Endothelial cell of umbilical vein (primary cell): ENCODE results near the gene PCP4L1. TPM values are rescaled to one million over a fixed set of nuclear protein-coding genes. Genes with fewer than 3 reads are reported as not detected.
A peak's percentile ranks its signal among the peaks of the same experiment; 100 is the strongest.

ENCODE experiments used
- BruUV-seq: library from RNA; stranded (reverse); fragments of 400-500 nt; replicated peaks from 2 replicates; lab custom pipeline; 2021; lab: Mats Ljungman, UMichigan
- CTCF ChIA-PET: fragments of 300-600, 350-600 bp; sonication (Branson Sonifier 250); formaldehyde crosslinking; loops from one replicate; lab custom pipeline; 2021; ENCODE audit warnings: antibody characterized with exemption, inconsistent platforms; lab: Charles Lee
- POLR2A ChIA-PET: fragments of 300-600, 350-600 bp; sonication (Branson Sonifier 250); formaldehyde crosslinking; loops from one replicate; lab custom pipeline; 2021; ENCODE audit warnings: antibody characterized with exemption, inconsistent platforms; lab: Charles Lee
- DNase-seq: peaks from one replicate; pipeline ENCODE4 v3.0.0-alpha.2; 2011; ENCODE audit warnings: low read depth, low spot score
- FAIRE-seq: peaks from 2 replicates; lab custom pipeline; 2011; peaks lifted over from hg19 to GRCh38; lab: Jason Lieb, UNC
- H2AFZ ChIP-seq: 2 replicates; pipeline ENCODE4 v1.6.0; 2012; ENCODE audit warnings: low read depth, low read length, control low read depth, inconsistent platforms
- H3K27ac ChIP-seq: 2 replicates; pipeline ENCODE4 v1.5.1; 2011; ENCODE audit warnings: low read depth, mild to moderate bottlenecking, control low read depth, low read length, moderate library complexity; ENCODE audit not compliant: insufficient read depth
- H3K27me3 ChIP-seq, 2 experiments: 2 replicates each; pipeline versions ENCODE4 v1.6.0 to v1.6.1; 2011; ENCODE audit warnings: low read length in 2 of 2, mixed read lengths in 1 of 2; ENCODE audit not compliant: control insufficient read depth in 2 of 2, insufficient read depth in 2 of 2
- H3K36me3 ChIP-seq, 2 experiments: 2 replicates in 1 of 2; 3 replicates in 1 of 2; pipeline ENCODE4 v1.5.1; 2011; ENCODE audit warnings: low read length in 2 of 2, mild to moderate bottlenecking in 1 of 2, moderate library complexity in 1 of 2; ENCODE audit not compliant: control insufficient read depth in 2 of 2, insufficient read depth in 2 of 2; ENCODE audit errors: extremely low read depth in 1 of 2
- H3K4me1 ChIP-seq: 3 replicates; pipeline ENCODE4 v1.5.1; 2011; ENCODE audit warnings: mild to moderate bottlenecking, low read length; ENCODE audit not compliant: control insufficient read depth, insufficient read depth; ENCODE audit errors: extremely low read depth
- H3K4me2 ChIP-seq: 2 replicates; pipeline ENCODE4 v1.6.1; 2011; ENCODE audit warnings: low read length, control low read depth, mixed read lengths; ENCODE audit not compliant: insufficient read depth
- H3K4me3 ChIP-seq, 3 experiments: fragments of 200-600 bp in 1 of 3; sonication (generic), shearing (Covaris generic) in 1 of 3; replicated peaks in 1 of 3; 2 replicates each; pipeline ENCODE4 v1.5.1; 2011 to 2016; ENCODE audit warnings: control low read depth in 3 of 3, low read length in 3 of 3, mild to moderate bottlenecking in 2 of 3, inconsistent platforms in 1 of 3, low read depth in 1 of 3, moderate library complexity in 1 of 3; ENCODE audit not compliant: insufficient read depth in 1 of 3
- H3K79me2 ChIP-seq: 2 replicates; pipeline ENCODE4 v1.6.0; 2012; ENCODE audit warnings: low read length, inconsistent platforms; ENCODE audit not compliant: control insufficient read depth, insufficient read depth
- H3K9ac ChIP-seq: replicated peaks from 2 replicates; pipeline ENCODE3; 2011; ENCODE audit warnings: low read length, control low read depth; ENCODE audit not compliant: insufficient read depth; ENCODE audit errors: extremely low read depth
- H3K9me1 ChIP-seq: replicated peaks from 3 replicates; pipeline ENCODE4 v1.6.0; 2011; ENCODE audit warnings: mild to moderate bottlenecking, low read length; ENCODE audit not compliant: control insufficient read depth, insufficient read depth; ENCODE audit errors: extremely low read depth
- H3K9me3 ChIP-seq: replicated peaks from 2 replicates; pipeline ENCODE4 v1.5.1; 2012; ENCODE audit warnings: low read length, inconsistent platforms; ENCODE audit not compliant: control insufficient read depth, insufficient read depth
- H4K20me1 ChIP-seq: replicated peaks from 2 replicates; pipeline ENCODE3; 2011; ENCODE audit warnings: mild to moderate bottlenecking, low read length; ENCODE audit not compliant: control insufficient read depth, insufficient read depth; ENCODE audit errors: extremely low read depth
- CTCF ChIP-seq, 2 donors: IDR thresholded peaks; 1 replicate in 1 of 2; 2 replicates in 1 of 2; pipeline ENCODE4 v1.5.1; 2011; ENCODE audit warnings: low read length in 2 of 2, mild to moderate bottlenecking in 2 of 2, moderate library complexity in 2 of 2, control low read depth in 1 of 2, inconsistent platforms in 1 of 2, low read depth in 1 of 2; ENCODE audit not compliant: insufficient read depth in 1 of 2; ENCODE audit errors: extremely low read depth in 1 of 2
- FOS ChIP-seq: IDR thresholded peaks from 2 replicates; pipeline ENCODE4 v1.6.1; 2011; ENCODE audit warnings: mild to moderate bottlenecking, low read length, moderate library complexity, borderline replicate concordance; ENCODE audit not compliant: insufficient read depth
- GATA2 ChIP-seq: IDR thresholded peaks from 2 replicates; pipeline ENCODE4 v1.7.0; 2011; ENCODE audit warnings: low read depth, mild to moderate bottlenecking, moderate library complexity, mixed read lengths, low read length; ENCODE audit not compliant: insufficient read length, insufficient read depth
- JUN ChIP-seq: IDR thresholded peaks from 2 replicates; pipeline ENCODE4 v1.6.1; 2011; ENCODE audit warnings: borderline replicate concordance, low read depth; ENCODE audit not compliant: insufficient read length, insufficient read depth
- MAX ChIP-seq: IDR thresholded peaks from 2 replicates; pipeline ENCODE4 v1.6.1; 2011; ENCODE audit not compliant: insufficient read depth, insufficient read length
- MYC ChIP-seq: IDR thresholded peaks from one replicate; pipeline ENCODE4 v1.6.1; 2011; ENCODE audit warnings: mild to moderate bottlenecking, low read depth, low read length
- POLR2A ChIP-seq: IDR thresholded peaks from 2 replicates; pipeline ENCODE4 v1.6.1; 2012; ENCODE audit warnings: low read depth, mild to moderate bottlenecking, control low read depth, low read length
- POLR2AphosphoS5 ChIP-seq: IDR thresholded peaks from 2 replicates; pipeline ENCODE4 v1.6.1; 2012; ENCODE audit warnings: low read depth, mild to moderate bottlenecking, control low read depth, low read length, moderate library complexity; ENCODE audit not compliant: insufficient read depth
- dilution Hi-C: fragments of 300-500 bp; cut with MboI; formaldehyde crosslinking; loops from one replicate; pipeline ENCODE4 v1.15.0; 2019; ENCODE audit warnings: low sequenced_read_pairs; ENCODE audit not compliant: extremely low pct_ligation_motif_present
- intact Hi-C: fragments of 100-400 bp; cut with micrococcal nuclease; formaldehyde crosslinking; loops from one replicate; pipeline ENCODE4 v1.10.0; 2022
- polyA plus RNA-seq, 4 experiments: library from polyadenylated mRNA; depleted of rRNA in 3 of 4; stranded (reverse) in 3 of 4; unstranded in 1 of 4; fragments of >200 nt; gene quantifications; 2 replicates each; pipeline versions ENCODE4 v1.2.1 to v1.2.3, GENCODE V29; 2011 to 2012; ENCODE audit warnings: missing spikeins in 1 of 4
- total RNA-seq: library from RNA; stranded (reverse); gene quantifications from 2 replicates; pipeline ENCODE4 v1.2.3, GENCODE V29; 2021

PCP4L1 gene
- total and polyA plus RNA-seq, 2 donors (not counting 3 experiments of a cell fraction or from before 2014, with no cell fraction given) = not detected

DNA sequence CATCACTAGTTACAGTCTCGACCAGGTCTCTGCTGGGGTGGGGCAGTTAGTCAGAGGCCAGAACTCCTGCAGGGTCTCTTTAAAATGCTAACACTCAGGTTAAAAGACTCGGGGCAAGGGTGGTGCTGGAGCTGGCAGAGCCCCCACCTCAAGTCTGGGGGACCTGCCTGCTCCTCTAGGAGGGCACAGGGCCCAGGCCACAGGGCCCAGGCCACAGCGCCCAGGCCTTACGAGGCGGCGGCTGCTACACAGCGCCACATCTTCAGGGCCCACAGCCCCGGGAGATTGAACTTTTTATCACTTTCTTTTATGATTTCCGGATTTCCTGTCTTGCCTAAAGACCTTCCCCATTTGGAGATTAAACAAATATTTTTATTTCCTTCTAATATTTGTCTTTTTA is 40.8 kb downstream of the PCP4L1 start:
- intact Hi-C loops = no loop called here
- Histone ChIP-seq H3K4me2 (peak overlapping the region; percentile 17), H3K4me3 (no peak overlapping the region), H3K9me1 (no peaks in the 10 kb centered on the region), H4K20me1 (no peaks in the 10 kb centered on the region), H3K27ac (no peak overlapping the region), H3K9ac (no peak overlapping the region), H3K36me3 (no peaks in the 10 kb centered on the region), H3K9me3 (no peaks in the 10 kb centered on the region), H3K27me3 (no peaks in the 10 kb centered on the region), H3K4me1 (peaks cover 21% of the 10 kb centered on the region), H3K79me2 (no peaks in the 10 kb centered on the region), H2AFZ (peak overlapping the region; percentile 79)
- POLR2A ChIA-PET = no interaction called here
- no TSS peak for BruUV-seq
- no peak for DNase-seq
- CTCF ChIA-PET = no interaction called here
- no peak for FAIRE-seq
- dilution Hi-C loops = no loop called here
- TF ChIP-seq CTCF (IDR thresholded peaks at IDR 0.05; ENCODE audit: extremely low read depth in 1 of 2, insufficient read depth in 1 of 2, low read depth in 1 of 2, low read length in 2 of 2) (no peak), FOS (no peak), JUN (no peak), MAX (no peak), MYC (no peak), POLR2A (no peak), GATA2 (no peak), POLR2AphosphoS5 (no peak)
